Osteoblast (primary cell): ENCODE data around the gene NCAM1. TPM values are rescaled to one million over a fixed set of nuclear protein-coding genes. Genes with fewer than 3 reads are reported as not detected.

Experiments
- DNase-seq: peaks from one replicate; pipeline ENCODE4 v3.0.0; 2011; ENCODE audit warnings: low spot score, mixed read lengths; ENCODE audit not compliant: insufficient read length; ENCODE audit errors: missing footprints
- H2AFZ ChIP-seq: 2 replicates; pipeline ENCODE4 v1.6.0; 2011; ENCODE audit warnings: mild to moderate bottlenecking, low read length
- H3K27ac ChIP-seq: 2 replicates; pipeline ENCODE4 v1.5.1; 2011; ENCODE audit warnings: mild to moderate bottlenecking, low read depth, low read length, moderate library complexity
- H3K27me3 ChIP-seq: 2 replicates; pipeline ENCODE4 v1.6.0; 2012; ENCODE audit warnings: mild to moderate bottlenecking, control low read depth, inconsistent platforms, low read length, moderate library complexity; ENCODE audit not compliant: insufficient read depth
- H3K36me3 ChIP-seq: 2 replicates; pipeline ENCODE4 v1.5.1; 2011; ENCODE audit warnings: mild to moderate bottlenecking, low read length, control low read depth, moderate library complexity; ENCODE audit not compliant: insufficient read depth
- H3K4me1 ChIP-seq: 2 replicates; pipeline ENCODE4 v1.5.1; 2011; ENCODE audit warnings: mild to moderate bottlenecking, low read length, control low read depth, moderate library complexity; ENCODE audit not compliant: insufficient read depth
- H3K4me2 ChIP-seq: 2 replicates; pipeline ENCODE4 v1.6.0; 2011; ENCODE audit warnings: mild to moderate bottlenecking, low read length; ENCODE audit not compliant: insufficient read depth
- H3K4me3 ChIP-seq: fragments of 200-600 bp; sonication (generic); 3 replicates; pipeline ENCODE4 v1.5.1; 2012; ENCODE audit warnings: mild to moderate bottlenecking, low read length, inconsistent platforms; ENCODE audit not compliant: insufficient read depth
- H3K79me2 ChIP-seq: 2 replicates; pipeline ENCODE4 v1.6.0; 2012; ENCODE audit warnings: mild to moderate bottlenecking, low read length, control low read depth, inconsistent platforms; ENCODE audit not compliant: insufficient read depth
- H3K9me3 ChIP-seq: 2 replicates; pipeline ENCODE4 v1.5.1; 2011; ENCODE audit warnings: low read depth, low read length, control low read depth
- H4K20me1 ChIP-seq: 2 replicates; pipeline ENCODE4 v1.6.0; 2012; ENCODE audit warnings: mild to moderate bottlenecking, low read length, control low read depth; ENCODE audit not compliant: insufficient read depth
- total RNA-seq: library from RNA; depleted of rRNA; stranded (reverse); fragments of >200 nt; gene quantifications from 2 replicates; pipeline ENCODE4 v1.2.3, GENCODE V29; 2012
- TF ChIP-seq, protein P1 (sequence below): IDR thresholded peaks from 2 replicates; pipeline ENCODE4 v1.5.1; 2011; ENCODE audit warnings: mild to moderate bottlenecking, low read depth, low read length, moderate library complexity; ENCODE audit errors: extremely low read depth

Gene NCAM1
- total RNA-seq, 1 donor: 2.2 TPM

- Histone ChIP-seq H3K36me3 (no peaks in the 10 kb centered on the region), H2AFZ (no peak overlapping the region), H3K9me3 (no peaks in the 10 kb centered on the region), H3K79me2 (no peaks in the 10 kb centered on the region), H4K20me1 (no peaks in the 10 kb centered on the region), H3K27ac (no peak overlapping the region), H3K27me3 (peaks cover 31% of the 10 kb centered on the region), H3K4me1 (peaks cover 6% of the 10 kb centered on the region), H3K4me2 (no peak overlapping the region), H3K4me3 (no peak overlapping the region)
- DNase-seq: no peak
- TF ChIP-seq, protein P1, sequence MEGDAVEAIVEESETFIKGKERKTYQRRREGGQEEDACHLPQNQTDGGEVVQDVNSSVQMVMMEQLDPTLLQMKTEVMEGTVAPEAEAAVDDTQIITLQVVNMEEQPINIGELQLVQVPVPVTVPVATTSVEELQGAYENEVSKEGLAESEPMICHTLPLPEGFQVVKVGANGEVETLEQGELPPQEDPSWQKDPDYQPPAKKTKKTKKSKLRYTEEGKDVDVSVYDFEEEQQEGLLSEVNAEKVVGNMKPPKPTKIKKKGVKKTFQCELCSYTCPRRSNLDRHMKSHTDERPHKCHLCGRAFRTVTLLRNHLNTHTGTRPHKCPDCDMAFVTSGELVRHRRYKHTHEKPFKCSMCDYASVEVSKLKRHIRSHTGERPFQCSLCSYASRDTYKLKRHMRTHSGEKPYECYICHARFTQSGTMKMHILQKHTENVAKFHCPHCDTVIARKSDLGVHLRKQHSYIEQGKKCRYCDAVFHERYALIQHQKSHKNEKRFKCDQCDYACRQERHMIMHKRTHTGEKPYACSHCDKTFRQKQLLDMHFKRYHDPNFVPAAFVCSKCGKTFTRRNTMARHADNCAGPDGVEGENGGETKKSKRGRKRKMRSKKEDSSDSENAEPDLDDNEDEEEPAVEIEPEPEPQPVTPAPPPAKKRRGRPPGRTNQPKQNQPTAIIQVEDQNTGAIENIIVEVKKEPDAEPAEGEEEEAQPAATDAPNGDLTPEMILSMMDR: no peak
Observed at GRCh38 chr11:113161711-113162591, 200.7 kb downstream of the NCAM1 start.

DNA sequence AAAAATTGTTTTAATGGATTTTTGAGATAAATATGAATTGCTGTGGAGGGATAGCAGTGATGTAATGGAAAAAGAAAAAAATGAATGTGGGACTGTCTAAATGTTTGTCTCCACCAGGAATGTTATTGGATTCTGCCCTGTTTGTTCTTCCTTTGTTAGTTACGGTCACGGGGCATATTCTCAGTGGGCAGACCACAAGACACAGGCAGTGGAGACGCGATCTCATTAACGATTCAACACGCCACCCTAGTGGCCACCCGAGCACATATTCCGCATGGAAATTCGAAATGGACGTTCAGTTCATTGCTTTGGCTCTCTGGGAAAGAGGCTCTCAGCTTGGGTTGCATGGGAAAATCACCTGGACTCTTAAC, 201.4 kb downstream of the NCAM1 start:
- TF ChIP-seq, protein P1: peak; percentile 35
- H4K20me1 ChIP-seq: no peaks in the 10 kb centered on the region
- H3K27me3 ChIP-seq: peaks cover 27% of the 10 kb centered on the region
- H3K9me3 ChIP-seq: no peaks in the 10 kb centered on the region
- no peak for DNase-seq
- no peak overlapping the region for H3K4me3 ChIP-seq
- H3K27ac ChIP-seq: no peak overlapping the region
- no peaks in the 10 kb centered on the region for H3K79me2 ChIP-seq
- no peak overlapping the region for H2AFZ ChIP-seq
- peaks cover 6% of the 10 kb centered on the region for H3K4me1 ChIP-seq
- peak overlapping the region; percentile 36 for H3K4me2 ChIP-seq
- H3K36me3 ChIP-seq: no peaks in the 10 kb centered on the region

GRCh38 chr11:113163291-113164030, 202.2 kb downstream of the NCAM1 start:
- TF ChIP-seq, protein P1: peak; percentile 52
- no peak overlapping the region for H3K27ac ChIP-seq
- no peak overlapping the region for H3K4me2 ChIP-seq
- no peaks in the 10 kb centered on the region for H4K20me1 ChIP-seq
- H3K36me3 ChIP-seq: no peaks in the 10 kb centered on the region
- DNase-seq: peak; percentile 64
- H3K79me2 ChIP-seq: no peaks in the 10 kb centered on the region
- H3K4me3 ChIP-seq: no peak overlapping the region
- H3K27me3 ChIP-seq: peaks cover 27% of the 10 kb centered on the region
- H2AFZ ChIP-seq: no peak overlapping the region
- no peaks in the 10 kb centered on the region for H3K9me3 ChIP-seq
- H3K4me1 ChIP-seq: peaks cover 6% of the 10 kb centered on the region

GRCh38 chr11:113166280-113166679, 205.1 kb downstream of the NCAM1 start:
- Histone ChIP-seq H2AFZ (no peak overlapping the region), H3K9me3 (no peaks in the 10 kb centered on the region), H3K4me3 (no peak overlapping the region), H4K20me1 (no peaks in the 10 kb centered on the region), H3K27me3 (peaks cover 24% of the 10 kb centered on the region), H3K79me2 (no peaks in the 10 kb centered on the region), H3K4me2 (no peak overlapping the region), H3K4me1 (peaks cover 6% of the 10 kb centered on the region), H3K27ac (no peak overlapping the region), H3K36me3 (no peaks in the 10 kb centered on the region)
- TF ChIP-seq, protein P1: no peak
- no peak for DNase-seq
